Right lobe of liver (tissue), 4 donors: ENCODE measurements around the gene RBM26.

Experiments used
- POLR2A ChIP-seq: fragments of 450-650 bp; IDR thresholded peaks from one replicate; pipeline ENCODE4 v1.6.1; 2017; ENCODE audit warnings: antibody characterized with exemption, mild to moderate bottlenecking
- TF ChIP-seq, protein P1 (sequence below), 4 donors: fragments of 200-600 bp in 3 of 4; fragments of 450-650 bp in 1 of 4; IDR thresholded peaks; one replicate each; pipeline versions ENCODE4 v1.5.1 to v1.8.0; 2016 to 2022; ENCODE audit warnings: antibody characterized with exemption in 4 of 4, mild to moderate bottlenecking in 2 of 4
- donor health status: DM: no; HTN: no; CAD: no.
- donor health status: DM: no; HTN: no; CAD: no.
- donor health status: DM: no; HTN: yes; CAD: no.

DNA sequence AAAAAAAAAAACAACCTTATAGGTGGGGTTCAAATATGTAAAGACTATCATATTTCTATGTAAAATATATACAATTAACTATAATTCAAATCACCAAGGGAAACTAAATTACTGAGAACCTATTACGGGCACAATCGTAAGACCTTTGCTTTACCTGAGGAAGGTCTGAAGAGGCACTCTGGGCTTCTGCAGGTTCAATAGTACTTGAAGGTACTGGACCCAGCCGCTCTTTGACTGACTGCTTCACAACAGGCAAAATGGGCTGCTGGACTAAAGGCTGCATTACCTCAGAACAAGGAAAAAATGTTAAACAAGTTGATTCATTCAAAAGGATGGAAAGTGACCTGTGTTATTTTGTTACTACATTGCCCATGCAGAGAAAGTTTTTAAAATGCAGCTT, 51.8 kb downstream of the RBM26 start:
- TF ChIP-seq POLR2A, result no peak
- TF ChIP-seq, protein P1, sequence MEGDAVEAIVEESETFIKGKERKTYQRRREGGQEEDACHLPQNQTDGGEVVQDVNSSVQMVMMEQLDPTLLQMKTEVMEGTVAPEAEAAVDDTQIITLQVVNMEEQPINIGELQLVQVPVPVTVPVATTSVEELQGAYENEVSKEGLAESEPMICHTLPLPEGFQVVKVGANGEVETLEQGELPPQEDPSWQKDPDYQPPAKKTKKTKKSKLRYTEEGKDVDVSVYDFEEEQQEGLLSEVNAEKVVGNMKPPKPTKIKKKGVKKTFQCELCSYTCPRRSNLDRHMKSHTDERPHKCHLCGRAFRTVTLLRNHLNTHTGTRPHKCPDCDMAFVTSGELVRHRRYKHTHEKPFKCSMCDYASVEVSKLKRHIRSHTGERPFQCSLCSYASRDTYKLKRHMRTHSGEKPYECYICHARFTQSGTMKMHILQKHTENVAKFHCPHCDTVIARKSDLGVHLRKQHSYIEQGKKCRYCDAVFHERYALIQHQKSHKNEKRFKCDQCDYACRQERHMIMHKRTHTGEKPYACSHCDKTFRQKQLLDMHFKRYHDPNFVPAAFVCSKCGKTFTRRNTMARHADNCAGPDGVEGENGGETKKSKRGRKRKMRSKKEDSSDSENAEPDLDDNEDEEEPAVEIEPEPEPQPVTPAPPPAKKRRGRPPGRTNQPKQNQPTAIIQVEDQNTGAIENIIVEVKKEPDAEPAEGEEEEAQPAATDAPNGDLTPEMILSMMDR (IDR thresholded peaks at IDR 0.05), result no peak
